WERI-Rb-1 (cell line): ENCODE results near the gene SGSM1.

Experiments used
- DNase-seq: peaks from one replicate; pipeline ENCODE4 v3.0.0-alpha.2; 2020
- H3K27ac ChIP-seq: fragments of 250-450 bp; sonication (Bioruptor Pico); 2 replicates; pipeline ENCODE4 v1.5.1; 2020; ENCODE audit warnings: mild to moderate bottlenecking, moderate library complexity
- H3K27me3 ChIP-seq: fragments of 250-450 bp; sonication (Bioruptor Pico); 2 replicates; pipeline ENCODE4 v1.5.1; 2021; ENCODE audit warnings: mild to moderate bottlenecking, low read depth, moderate library complexity; ENCODE audit not compliant: insufficient read depth, severe bottlenecking
- H3K36me3 ChIP-seq: fragments of 250-450 bp; sonication (Bioruptor Pico); 2 replicates; pipeline ENCODE4 v1.5.1; 2020; ENCODE audit warnings: mild to moderate bottlenecking, moderate library complexity
- H3K4me3 ChIP-seq: 2 replicates; pipeline ENCODE4 v1.5.1; 2011; ENCODE audit warnings: low read depth, mild to moderate bottlenecking, control low read depth, low read length
- H3K9me3 ChIP-seq: fragments of 250-450 bp; sonication (Bioruptor Pico); 2 replicates; pipeline ENCODE4 v1.5.1; 2021; ENCODE audit warnings: mild to moderate bottlenecking, moderate library complexity; ENCODE audit not compliant: severe bottlenecking
- CTCF ChIP-seq: IDR thresholded peaks from 2 replicates; pipeline ENCODE4 v1.5.1; 2011; ENCODE audit warnings: low read depth, mild to moderate bottlenecking, control low read depth, inconsistent platforms, low read length

Gene SGSM1

GRCh38 chr22:24812950-24813775 is 7.2 kb downstream of the SGSM1 start:
- Histone ChIP-seq H3K27me3 (no peaks in the 10 kb centered on the region), H3K27ac (no peak overlapping the region), H3K4me3 (no peak overlapping the region), H3K9me3 (peaks cover 6% of the 10 kb centered on the region), H3K36me3 (no peaks in the 10 kb centered on the region)
- no peak for TF ChIP-seq CTCF
- no peak for DNase-seq

GRCh38 chr22:24813861-24814770 is 8.1 kb downstream of the SGSM1 start:
- no peak for TF ChIP-seq CTCF
- Histone ChIP-seq H3K36me3 (no peaks in the 10 kb centered on the region), H3K27me3 (no peaks in the 10 kb centered on the region), H3K9me3 (peaks cover 6% of the 10 kb centered on the region), H3K27ac (no peak overlapping the region), H3K4me3 (no peak overlapping the region)
- DNase-seq = no peak

- no peak for DNase-seq
- no peaks in the 10 kb centered on the region for H3K36me3 ChIP-seq
- peaks cover 6% of the 10 kb centered on the region for H3K9me3 ChIP-seq
- TF ChIP-seq CTCF = no peak
- H3K27me3 ChIP-seq = no peaks in the 10 kb centered on the region
- H3K4me3 ChIP-seq = no peak overlapping the region
- no peak overlapping the region for H3K27ac ChIP-seq
Measured at GRCh38 chr22:24816806-24817205, 10.8 kb downstream of the SGSM1 start.

GRCh38 chr22:24819487-24819886 is 13.5 kb downstream of the SGSM1 start:
- no peaks in the 10 kb centered on the region for H3K27me3 ChIP-seq
- peaks cover 6% of the 10 kb centered on the region for H3K9me3 ChIP-seq
- no peak overlapping the region for H3K4me3 ChIP-seq
- H3K36me3 ChIP-seq = no peaks in the 10 kb centered on the region
- H3K27ac ChIP-seq = no peak overlapping the region
- no peak for DNase-seq
- TF ChIP-seq CTCF = no peak

- Histone ChIP-seq H3K4me3 (no peak overlapping the region), H3K27me3 (no peaks in the 10 kb centered on the region), H3K27ac (no peak overlapping the region), H3K36me3 (no peaks in the 10 kb centered on the region), H3K9me3 (peaks cover 6% of the 10 kb centered on the region)
- no peak for TF ChIP-seq CTCF
- DNase-seq = no peak
Measured at GRCh38 chr22:24819911-24820461, 14.0 kb downstream of the SGSM1 start.
